HepG2 (cell line): ENCODE results near the gene TOM1L2. TPM values are rescaled to one million over a fixed set of nuclear protein-coding genes. Genes with fewer than 3 reads are reported as not detected.

Experiments used
- ARNTL ChIP-seq: sonication (generic); formaldehyde crosslinking; IDR thresholded peaks from 2 replicates; pipeline ENCODE4 v1.4.0; 2020; ENCODE audit warnings: mild to moderate bottlenecking, missing genetic modification reagents
- BCL6 ChIP-seq: IDR thresholded peaks from 2 replicates; pipeline ENCODE4 v1.6.1; 2016; ENCODE audit warnings: missing genetic modification reagents, missing compliant biosample characterization
- BHLHE40 ChIP-seq: IDR thresholded peaks from 2 replicates; pipeline ENCODE4 v1.6.1; 2011; ENCODE audit warnings: low read length, improper control_type of control experiment
- CAMTA2 ChIP-seq: sonication (generic); formaldehyde crosslinking; IDR thresholded peaks from 2 replicates; pipeline ENCODE4 v1.4.0; 2020; ENCODE audit warnings: mild to moderate bottlenecking, missing genetic modification reagents, borderline replicate concordance
- FOXA1 ChIP-seq, 2 experiments: fragments of 450-650 bp in 1 of 2; sonication (generic) in 1 of 2; formaldehyde crosslinking in 1 of 2; IDR thresholded peaks; 2 replicates each; pipeline versions ENCODE4 v1.4.0 to v1.6.1; 2016 to 2020; ENCODE audit warnings: missing genetic modification reagents in 1 of 2
- FOXA3 ChIP-seq: IDR thresholded peaks from 2 replicates; pipeline ENCODE4 v1.6.1; 2016; ENCODE audit warnings: missing genetic modification reagents, missing compliant biosample characterization
- KAT8 ChIP-seq: IDR thresholded peaks from 2 replicates; pipeline ENCODE4 v1.6.1; 2016; ENCODE audit warnings: missing genetic modification reagents, missing compliant biosample characterization
- PATZ1 ChIP-seq: sonication (generic); formaldehyde crosslinking; IDR thresholded peaks from 2 replicates; pipeline ENCODE4 v1.4.0; 2020; ENCODE audit warnings: missing genetic modification reagents
- POLR2A ChIP-seq, 2 experiments: IDR thresholded peaks; 2 replicates each; pipeline ENCODE4 v1.6.1; 2011; ENCODE audit warnings: low read depth in 2 of 2, low read length in 2 of 2, mild to moderate bottlenecking in 1 of 2, moderate library complexity in 1 of 2; ENCODE audit not compliant: insufficient read depth in 1 of 2
- SAP130 ChIP-seq: IDR thresholded peaks from 2 replicates; pipeline ENCODE4 v1.6.1; 2016; ENCODE audit warnings: low read depth
- SOX13 ChIP-seq, 3 experiments: fragments of 450-650 bp in 1 of 3; sonication (generic) in 1 of 3; formaldehyde crosslinking in 1 of 3; IDR thresholded peaks in 2 of 3; conservative IDR thresholded peaks in 1 of 3; 2 replicates each; pipeline versions ENCODE4 v1.5.0 to v1.6.1; 2016 to 2020; ENCODE audit warnings: antibody characterized with exemption in 1 of 3, mild to moderate bottlenecking in 1 of 3, missing compliant biosample characterization in 1 of 3, missing genetic modification reagents in 1 of 3, moderate library complexity in 1 of 3
- TGIF2 ChIP-seq: IDR thresholded peaks from 2 replicates; pipeline ENCODE4 v1.6.1; 2016; ENCODE audit warnings: control low read depth, missing compliant biosample characterization
- TOPORS ChIP-seq: sonication (generic); formaldehyde crosslinking; IDR thresholded peaks from 2 replicates; pipeline ENCODE4 v1.8.0; 2023; ENCODE audit warnings: mild to moderate bottlenecking, missing genetic modification reagents
- ZGPAT ChIP-seq: IDR thresholded peaks from 2 replicates; pipeline ENCODE4 v1.6.1; 2016; ENCODE audit warnings: mild to moderate bottlenecking
- ZNF614 ChIP-seq: IDR thresholded peaks from 2 replicates; pipeline ENCODE4 v1.6.1; 2018; ENCODE audit warnings: missing biosample characterization, missing genetic modification reagents, inconsistent platforms, borderline replicate concordance
- ZNF841 ChIP-seq: sonication (generic); formaldehyde crosslinking; IDR thresholded peaks from 2 replicates; pipeline ENCODE4 v1.8.1; 2023; ENCODE audit warnings: missing genetic modification reagents, borderline replicate concordance
- polyA plus RNA-seq, 8 experiments: library from polyadenylated mRNA; depleted of rRNA in 3 of 8; stranded (reverse) in 7 of 8; unstranded in 1 of 8; fragments of >200 nt; fragmentation: Illumina TruSeq in 4 of 8; extraction: Trizol in 4 of 8; gene quantifications; 2 replicates each; pipeline versions ENCODE4 v1.2.1 to v1.2.3, GENCODE V29; 2011 to 2016; ENCODE audit warnings: low read depth in 4 of 8, missing spikeins in 1 of 8, mixed read lengths in 1 of 8; ENCODE audit not compliant: insufficient read depth in 1 of 8
- total RNA-seq, 5 experiments: library from RNA; depleted of rRNA; stranded (reverse); fragments of >200 nt; fragmentation: Illumina TruSeq; extraction: Trizol; gene quantifications; 2 replicates each; pipeline ENCODE4 v1.2.3, GENCODE V29; 2016; ENCODE audit warnings: low read depth in 1 of 5
- TF ChIP-seq, protein P1 (sequence below), 2 experiments: sonication (generic) in 1 of 2; formaldehyde crosslinking in 1 of 2; IDR thresholded peaks; 2 replicates each; pipeline versions ENCODE4 v1.4.0 to v1.6.1; 2016 to 2020; ENCODE audit warnings: borderline replicate concordance in 1 of 2, low read depth in 1 of 2, mild to moderate bottlenecking in 1 of 2, missing genetic modification reagents in 1 of 2
- TF ChIP-seq, protein P2 (sequence below): IDR thresholded peaks from 2 replicates; pipeline ENCODE4 v1.6.1; 2016
- TF ChIP-seq, protein P3 (sequence below): IDR thresholded peaks from 2 replicates; pipeline ENCODE4 v1.6.1; 2016; ENCODE audit warnings: low read depth, control low read depth

TOM1L2 gene
- total and polyA plus RNA-seq, 2 of the 13 experiments (the other 11 are each of a cell fraction or from before 2014, with no cell fraction given), result 4.7 to 7.4 TPM

DNA sequence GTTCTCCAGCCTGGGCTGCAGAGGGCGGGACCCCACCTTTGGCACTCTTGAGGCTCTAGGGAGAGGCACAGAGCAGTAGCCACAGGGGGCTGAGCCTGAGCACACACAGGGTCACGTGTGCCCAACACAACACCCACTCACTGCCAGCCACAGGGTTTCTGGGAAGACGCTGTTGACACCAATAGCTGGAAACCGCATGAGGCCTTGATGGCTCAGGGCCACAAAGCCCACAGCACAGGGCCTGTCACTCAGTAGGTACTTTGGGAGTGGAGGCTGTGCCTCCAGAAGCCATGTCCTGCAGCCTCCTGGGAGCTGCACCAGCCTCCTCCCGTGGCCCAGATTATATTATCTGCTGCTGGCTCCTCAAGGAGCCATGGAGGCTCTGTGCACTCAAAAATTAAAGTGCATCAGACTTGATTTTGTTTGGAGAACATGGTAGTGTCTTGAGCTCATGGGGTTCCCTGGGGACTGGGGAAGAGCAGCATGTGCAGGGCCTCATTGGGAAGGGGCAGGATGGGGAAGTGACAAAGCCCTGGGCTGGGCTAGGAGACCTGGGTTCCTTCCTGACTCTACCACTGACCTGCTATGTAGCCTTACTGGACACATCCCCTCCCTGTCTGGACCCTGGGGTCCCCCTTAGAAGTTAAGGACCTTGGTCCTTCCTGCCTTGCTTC is 122.9 kb downstream of the TOM1L2 start (continued):
- TF ChIP-seq, protein P1, sequence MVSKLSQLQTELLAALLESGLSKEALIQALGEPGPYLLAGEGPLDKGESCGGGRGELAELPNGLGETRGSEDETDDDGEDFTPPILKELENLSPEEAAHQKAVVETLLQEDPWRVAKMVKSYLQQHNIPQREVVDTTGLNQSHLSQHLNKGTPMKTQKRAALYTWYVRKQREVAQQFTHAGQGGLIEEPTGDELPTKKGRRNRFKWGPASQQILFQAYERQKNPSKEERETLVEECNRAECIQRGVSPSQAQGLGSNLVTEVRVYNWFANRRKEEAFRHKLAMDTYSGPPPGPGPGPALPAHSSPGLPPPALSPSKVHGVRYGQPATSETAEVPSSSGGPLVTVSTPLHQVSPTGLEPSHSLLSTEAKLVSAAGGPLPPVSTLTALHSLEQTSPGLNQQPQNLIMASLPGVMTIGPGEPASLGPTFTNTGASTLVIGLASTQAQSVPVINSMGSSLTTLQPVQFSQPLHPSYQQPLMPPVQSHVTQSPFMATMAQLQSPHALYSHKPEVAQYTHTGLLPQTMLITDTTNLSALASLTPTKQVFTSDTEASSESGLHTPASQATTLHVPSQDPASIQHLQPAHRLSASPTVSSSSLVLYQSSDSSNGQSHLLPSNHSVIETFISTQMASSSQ (IDR thresholded peaks at IDR 0.05; ENCODE audit: low read depth), result no peak
- TF ChIP-seq, protein P1 (CRISPR knock-in tag; IDR thresholded peaks at IDR 0.05; ENCODE audit: borderline replicate concordance), result 0 out of 2 replicates have a peak, but pooled peaks have one; percentile 61
- TF ChIP-seq KAT8 (CRISPR knock-in tag) (peak; percentile 72), POLR2A (IDR thresholded peaks at IDR 0.05; ENCODE audit: insufficient read depth in 1 of 2, low read depth in 2 of 2, low read length in 2 of 2) (peak in 1 of 2 experiments; percentile 44; a peak in 1 of 4 replicates), ZGPAT (CRISPR knock-in tag) (peak; percentile 33; the same call in 1 of the 2 replicates), BHLHE40 (peak; percentile 73), SOX13 (IDR thresholded peaks at IDR 0.05) (no peak), SOX13 (CRISPR knock-in tag; conservative IDR thresholded peaks at IDR 0.05 in 1 of 2, IDR thresholded peaks at IDR 0.05 in 1 of 2) (peak in 1 of 2 experiments; percentile 57; a peak in 1 of 4 replicates), ARNTL (CRISPR knock-in tag) (peak; percentile 90), TGIF2 (0 out of 2 replicates have a peak, but pooled peaks have one; percentile 23), SAP130 (CRISPR knock-in tag) (peak; percentile 77), FOXA1 (IDR thresholded peaks at IDR 0.05) (no peak), FOXA1 (CRISPR knock-in tag; IDR thresholded peaks at IDR 0.05) (peak; percentile 81), ZNF841 (CRISPR knock-in tag) (no peak), PATZ1 (CRISPR knock-in tag) (peak; percentile 51; the same call in 1 of the 2 replicates), FOXA3 (peak; percentile 82), ZNF614 (peak; percentile 70; the same call in 1 of the 2 replicates), TOPORS (CRISPR knock-in tag) (no peak), CAMTA2 (CRISPR knock-in tag) (no peak), BCL6 (CRISPR knock-in tag) (peak; percentile 36; the same call in 1 of the 2 replicates)
- TF ChIP-seq, protein P2, sequence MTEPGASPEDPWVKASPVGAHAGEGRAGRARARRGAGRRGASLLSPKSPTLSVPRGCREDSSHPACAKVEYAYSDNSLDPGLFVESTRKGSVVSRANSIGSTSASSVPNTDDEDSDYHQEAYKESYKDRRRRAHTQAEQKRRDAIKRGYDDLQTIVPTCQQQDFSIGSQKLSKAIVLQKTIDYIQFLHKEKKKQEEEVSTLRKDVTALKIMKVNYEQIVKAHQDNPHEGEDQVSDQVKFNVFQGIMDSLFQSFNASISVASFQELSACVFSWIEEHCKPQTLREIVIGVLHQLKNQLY (CRISPR knock-in tag), result 0 out of 2 replicates have a peak, but pooled peaks have one; percentile 30
- TF ChIP-seq, protein P3, sequence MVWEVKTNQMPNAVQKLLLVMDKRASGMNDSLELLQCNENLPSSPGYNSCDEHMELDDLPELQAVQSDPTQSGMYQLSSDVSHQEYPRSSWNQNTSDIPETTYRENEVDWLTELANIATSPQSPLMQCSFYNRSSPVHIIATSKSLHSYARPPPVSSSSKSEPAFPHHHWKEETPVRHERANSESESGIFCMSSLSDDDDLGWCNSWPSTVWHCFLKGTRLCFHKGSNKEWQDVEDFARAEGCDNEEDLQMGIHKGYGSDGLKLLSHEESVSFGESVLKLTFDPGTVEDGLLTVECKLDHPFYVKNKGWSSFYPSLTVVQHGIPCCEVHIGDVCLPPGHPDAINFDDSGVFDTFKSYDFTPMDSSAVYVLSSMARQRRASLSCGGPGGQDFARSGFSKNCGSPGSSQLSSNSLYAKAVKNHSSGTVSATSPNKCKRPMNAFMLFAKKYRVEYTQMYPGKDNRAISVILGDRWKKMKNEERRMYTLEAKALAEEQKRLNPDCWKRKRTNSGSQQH (CRISPR knock-in tag), result peak; percentile 67
